Ascending aorta (tissue), 2 donors: Measurements from ENCODE around the gene SLC46A1. TPM values are rescaled to one million over a fixed set of nuclear protein-coding genes. Genes with fewer than 3 reads are reported as not detected.

Source experiments
- DNase-seq, 2 donors: peaks; one replicate each; pipeline ENCODE4 v3.0.0-alpha.2; 2019; ENCODE audit warnings: low spot score in 2 of 2
- H3K27ac ChIP-seq, 2 donors: fragments of 200-600 bp; sonication (generic); one replicate each; pipeline ENCODE4 v1.5.1; 2016 to 2017; ENCODE audit warnings: mild to moderate bottlenecking in 1 of 2
- H3K27me3 ChIP-seq: fragments of 200-600 bp; sonication (generic); one replicate; pipeline ENCODE4 v1.5.1; 2017
- H3K36me3 ChIP-seq, 2 donors: fragments of 200-600 bp; sonication (generic); one replicate each; pipeline ENCODE4 v1.5.1; 2016
- H3K4me1 ChIP-seq, 2 donors: fragments of 200-600 bp; sonication (generic); one replicate each; pipeline ENCODE4 v1.5.1; 2016 to 2017; ENCODE audit warnings: mild to moderate bottlenecking in 1 of 2
- H3K4me3 ChIP-seq, 2 donors: fragments of 200-600 bp; sonication (generic); one replicate each; pipeline ENCODE4 v1.5.1; 2016 to 2017; ENCODE audit warnings: mild to moderate bottlenecking in 1 of 2
- H3K9me3 ChIP-seq, 2 donors: fragments of 200-600 bp; sonication (generic); one replicate each; pipeline ENCODE4 v1.5.1; 2016
- intact Hi-C: fragments of 100-400 bp; cut with DNase I; formaldehyde crosslinking; loops from one replicate; pipeline ENCODE4 v1.15.1; 2023
- total RNA-seq: library from RNA; depleted of rRNA; stranded (reverse); fragments of >200 nt; gene quantifications from one replicate; pipeline ENCODE4 v1.1.0, GENCODE V29; 2016
- TF ChIP-seq, protein P1 (sequence below), 3 experiments: fragments of 200-600 bp in 2 of 3; fragments of 450-650 bp in 1 of 3; sonication (generic) in 2 of 3; IDR thresholded peaks; one replicate each; pipeline ENCODE4 v1.5.1; 2016 to 2019; ENCODE audit warnings: antibody characterized with exemption in 3 of 3, mild to moderate bottlenecking in 1 of 3, moderate library complexity in 1 of 3

SLC46A1 gene
- total RNA-seq, 1 donor from 2014 or later, result 9.7 TPM

GRCh38 chr17:28368306-28368831, 37.6 kb downstream of the SLC46A1 start:
- no peaks in the 10 kb centered on the region for H3K9me3 ChIP-seq
- TF ChIP-seq, protein P1, sequence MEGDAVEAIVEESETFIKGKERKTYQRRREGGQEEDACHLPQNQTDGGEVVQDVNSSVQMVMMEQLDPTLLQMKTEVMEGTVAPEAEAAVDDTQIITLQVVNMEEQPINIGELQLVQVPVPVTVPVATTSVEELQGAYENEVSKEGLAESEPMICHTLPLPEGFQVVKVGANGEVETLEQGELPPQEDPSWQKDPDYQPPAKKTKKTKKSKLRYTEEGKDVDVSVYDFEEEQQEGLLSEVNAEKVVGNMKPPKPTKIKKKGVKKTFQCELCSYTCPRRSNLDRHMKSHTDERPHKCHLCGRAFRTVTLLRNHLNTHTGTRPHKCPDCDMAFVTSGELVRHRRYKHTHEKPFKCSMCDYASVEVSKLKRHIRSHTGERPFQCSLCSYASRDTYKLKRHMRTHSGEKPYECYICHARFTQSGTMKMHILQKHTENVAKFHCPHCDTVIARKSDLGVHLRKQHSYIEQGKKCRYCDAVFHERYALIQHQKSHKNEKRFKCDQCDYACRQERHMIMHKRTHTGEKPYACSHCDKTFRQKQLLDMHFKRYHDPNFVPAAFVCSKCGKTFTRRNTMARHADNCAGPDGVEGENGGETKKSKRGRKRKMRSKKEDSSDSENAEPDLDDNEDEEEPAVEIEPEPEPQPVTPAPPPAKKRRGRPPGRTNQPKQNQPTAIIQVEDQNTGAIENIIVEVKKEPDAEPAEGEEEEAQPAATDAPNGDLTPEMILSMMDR (IDR thresholded peaks at IDR 0.05), result no peak
- intact Hi-C loops, result no loop called here
- peaks cover 5 to 13% of the 10 kb centered on the region in 2 donors for H3K36me3 ChIP-seq
- no peak overlapping the region for H3K27ac ChIP-seq
- H3K4me3 ChIP-seq, result no peak overlapping the region
- H3K27me3 ChIP-seq, result no peaks in the 10 kb centered on the region
- H3K4me1 ChIP-seq, result peaks cover 12% of the 10 kb centered on the region in 2 donors
- DNase-seq, result no peak

DNA sequence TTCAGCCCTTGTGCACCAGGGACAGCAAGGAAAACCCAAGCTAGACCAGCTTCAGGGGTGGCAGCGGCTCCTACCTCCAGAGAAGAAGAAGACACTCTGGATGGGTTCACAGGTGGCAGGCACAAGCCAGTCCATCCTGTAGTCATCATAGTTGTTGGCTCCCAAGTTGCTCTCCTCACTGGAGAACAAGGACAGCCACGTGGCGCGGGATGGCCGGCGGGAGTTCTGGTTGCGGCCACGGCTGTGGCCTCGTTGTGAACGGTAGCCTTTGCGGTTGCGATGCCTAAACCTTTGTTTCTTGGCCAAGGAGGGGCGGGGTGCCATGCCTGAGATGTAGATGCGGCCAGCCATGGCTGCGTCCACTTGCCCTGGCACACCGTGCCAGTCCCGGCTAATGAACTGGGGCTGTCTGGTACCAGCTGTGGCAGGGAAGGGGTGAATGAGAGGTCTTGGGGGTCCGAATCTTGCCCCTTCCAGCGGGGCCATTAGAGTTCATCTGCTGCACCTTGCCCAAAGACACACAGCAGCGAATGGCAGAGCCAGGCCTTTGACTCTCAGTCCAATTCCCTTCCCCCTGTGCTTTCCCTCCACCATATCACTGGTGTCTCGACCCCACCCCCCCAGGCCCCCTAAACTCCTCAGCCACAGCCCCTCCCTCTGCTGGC, 38.2 kb downstream of the SLC46A1 start:
- no peak overlapping the region for H3K27ac ChIP-seq
- H3K4me3 ChIP-seq, result no peak overlapping the region
- peaks cover 7 to 8% of the 10 kb centered on the region in 2 donors for H3K4me1 ChIP-seq
- no peaks in the 10 kb centered on the region for H3K9me3 ChIP-seq
- H3K27me3 ChIP-seq, result no peaks in the 10 kb centered on the region
- intact Hi-C loops, result no loop called here
- DNase-seq, result no peak
- H3K36me3 ChIP-seq, result peaks cover 11 to 19% of the 10 kb centered on the region in 2 donors
- TF ChIP-seq, protein P1 (IDR thresholded peaks at IDR 0.05), result no peak

- H3K36me3 ChIP-seq, result peaks cover 22 to 31% of the 10 kb centered on the region in 2 donors
- TF ChIP-seq, protein P1 (IDR thresholded peaks at IDR 0.05), result no peak
Observed at GRCh38 chr17:28366605-28367004, 39.4 kb downstream of the SLC46A1 start.

DNA sequence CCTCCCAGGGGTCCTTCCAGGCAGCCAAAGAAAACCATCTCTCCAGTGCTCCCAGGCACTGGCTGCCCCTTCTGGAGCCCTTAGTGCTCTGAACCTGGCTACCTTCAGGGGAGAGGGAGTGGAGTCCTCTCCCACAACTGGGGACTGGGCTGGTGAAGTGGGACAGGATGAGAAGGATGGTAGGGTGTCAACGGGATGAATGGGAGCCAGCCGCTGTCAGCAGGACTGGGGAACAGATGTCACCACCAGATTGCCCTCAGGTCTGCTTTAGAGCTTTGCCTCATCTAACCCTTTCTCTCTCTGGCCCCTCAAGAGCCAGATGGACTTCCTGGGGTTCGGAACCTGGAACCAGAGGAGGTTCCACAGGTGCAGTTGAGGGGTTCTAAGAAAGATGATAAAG, 40.5 kb downstream of the SLC46A1 start:
- DNase-seq, result no peak
- Histone ChIP-seq H3K4me3 (no peak overlapping the region), H3K27me3 (no peaks in the 10 kb centered on the region), H3K9me3 (no peaks in the 10 kb centered on the region), H3K27ac (no peak overlapping the region), H3K4me1 (no peaks in the 10 kb centered on the region), H3K36me3 (peaks cover 33 to 42% of the 10 kb centered on the region in 2 donors)
- intact Hi-C loops, result no loop called here
- TF ChIP-seq, protein P1 (IDR thresholded peaks at IDR 0.05), result no peak

More at GRCh38 chr17:28366605-28367004, 39.4 kb downstream of the SLC46A1 start:
- peaks cover 0 to under 1% of the 10 kb centered on the region in 2 donors for H3K4me1 ChIP-seq
- H3K27ac ChIP-seq, result no peak overlapping the region
- intact Hi-C loops, result no loop called here
- DNase-seq, result no peak
- no peak overlapping the region for H3K4me3 ChIP-seq
- H3K27me3 ChIP-seq, result no peaks in the 10 kb centered on the region
- H3K9me3 ChIP-seq, result no peaks in the 10 kb centered on the region

DNA sequence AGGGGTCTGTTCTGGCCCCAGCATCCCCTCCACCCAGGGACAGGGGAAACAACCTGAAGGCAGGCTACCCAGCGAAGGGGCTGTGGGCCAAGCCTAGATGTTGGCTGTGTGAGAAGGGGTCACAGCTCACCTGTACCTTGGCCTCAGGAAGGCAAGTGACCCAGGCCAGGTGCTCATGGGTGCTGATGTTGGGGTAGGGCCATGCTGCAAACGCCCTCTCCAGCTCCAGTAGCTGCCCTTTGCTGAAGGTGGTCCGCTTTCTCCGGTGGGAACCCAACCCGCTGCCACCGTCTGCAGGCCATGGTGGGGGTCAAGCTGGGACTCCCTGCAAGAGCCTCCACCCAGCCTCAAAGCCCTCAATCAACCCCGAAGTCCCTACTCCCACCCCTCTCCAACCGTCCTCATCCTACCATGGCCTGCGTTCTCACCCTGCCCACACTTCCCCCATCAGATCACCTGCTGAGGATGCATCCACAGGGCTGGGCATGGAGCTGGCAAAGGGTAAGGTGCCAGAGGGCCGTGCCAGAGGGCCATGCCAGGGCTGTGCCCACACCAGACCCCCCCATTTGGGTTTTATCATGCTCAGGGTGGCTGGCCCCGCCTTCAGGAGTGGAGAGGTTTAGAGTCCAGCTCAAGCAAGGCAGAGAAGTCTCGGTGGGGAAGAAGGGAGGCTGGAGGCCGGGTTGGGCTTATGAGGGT, 41.2 kb downstream of the SLC46A1 start, which contains the start of gene SEBOX:
SEBOX (minus strand) TSS at position 535 of the 699 bp plus-strand sequence; CDS start at position 487, 48 bp downstream.
- Histone ChIP-seq H3K4me3 (no peak within 1 kb of the TSS), H3K27ac (no peak within 1 kb of the TSS), H3K4me1 (no peaks in the 10 kb centered on the region), H3K9me3 (no peaks in the 10 kb centered on the region), H3K27me3 (no peaks in the 10 kb centered on the region), H3K36me3 (peaks cover 40 to 49% of the 10 kb centered on the region in 2 donors)
- intact Hi-C loops, result no loop called here
- no peak for DNase-seq
- TF ChIP-seq, protein P1 (IDR thresholded peaks at IDR 0.05), result no peak
